HCT116 (cell line): ENCODE measurements around the gene NMRAL1. TPM values are rescaled to one million over a fixed set of nuclear protein-coding genes. Genes with fewer than 3 reads are reported as not detected.

Experiments
- ATAC-seq: fragments of 200-7000 bp; cut with Tn5 transposase; 2 replicates; pipeline ENCODE4 v1.9.1; 2020; ENCODE audit warnings: mild to moderate bottlenecking, moderate library complexity
- BruUV-seq: library from RNA; stranded (reverse); fragments of 400-500 nt; replicated peaks from 2 replicates; lab custom pipeline; 2021; lab: Mats Ljungman, UMichigan
- CTCF ChIA-PET: fragments of 300-600 bp; sonication (Branson Sonifier 250); formaldehyde crosslinking; loops from one replicate; lab custom pipeline; 2021; ENCODE audit warnings: antibody characterized with exemption; lab: Charles Lee
- POLR2A ChIA-PET: fragments of 300-600, 350-600 bp; sonication (Branson Sonifier 250); formaldehyde crosslinking; loops from one replicate; lab custom pipeline; 2021; ENCODE audit warnings: antibody characterized with exemption; lab: Charles Lee
- RAD21 ChIA-PET, 2 experiments: fragments of 300-600 bp; sonication (Branson Sonifier 250); formaldehyde crosslinking; loops; one replicate each; lab custom pipeline; 2023; ENCODE audit warnings: low total read pairs in 2 of 2; ENCODE audit not compliant: uncharacterized antibody in 2 of 2, unreplicated experiment in 2 of 2, low non-redundant PET in 1 of 2; lab: Charles Lee
- DNase-seq: peaks from one replicate; pipeline ENCODE4 v3.0.0-alpha.2; 2010; ENCODE audit warnings: low read depth, low spot score
- H2AFZ ChIP-seq: fragments of 200-600 bp; shearing (Covaris generic), sonication (generic); 2 replicates; pipeline ENCODE4 v1.6.1; 2017; ENCODE audit warnings: low read depth, mixed run types, mixed read lengths, antibody characterized with exemption, low read length; ENCODE audit not compliant: poor library complexity, severe bottlenecking
- H3K27ac ChIP-seq: 2 replicates; pipeline ENCODE4 v1.5.1; 2012; ENCODE audit warnings: low read depth, low read length
- H3K27me3 ChIP-seq: fragments of 200-600 bp; sonication (generic); 2 replicates; pipeline ENCODE4 v1.6.1; 2016; ENCODE audit warnings: mixed run types, low read length, mixed read lengths; ENCODE audit not compliant: insufficient read depth
- H3K36me3 ChIP-seq, 2 experiments: fragments of 200-500 bp in 1 of 2; fragments of 200-600 bp in 1 of 2; sonication (Bioruptor generic) in 1 of 2; sonication (generic) in 1 of 2; 2 replicates each; pipeline versions ENCODE4 v1.5.1 to v1.6.1; 2014 to 2016; ENCODE audit warnings: low read length in 2 of 2, inconsistent platforms in 1 of 2, mixed read lengths in 1 of 2, mixed run types in 1 of 2; ENCODE audit not compliant: insufficient read depth in 2 of 2, control insufficient read depth in 1 of 2
- H3K4me1 ChIP-seq, 2 experiments: fragments of 200-600 bp in 1 of 2; sonication (generic) in 1 of 2; 2 replicates each; pipeline versions ENCODE4 v1.5.1 to v1.6.1; 2012 to 2017; ENCODE audit warnings: low read length in 2 of 2, inconsistent platforms in 1 of 2, mild to moderate bottlenecking in 1 of 2, mixed read lengths in 1 of 2, mixed run types in 1 of 2, moderate library complexity in 1 of 2; ENCODE audit not compliant: insufficient read depth in 2 of 2, control insufficient read depth in 1 of 2
- H3K4me2 ChIP-seq: fragments of 200-600 bp; sonication (generic); 2 replicates; pipeline ENCODE4 v1.6.1; 2017; ENCODE audit warnings: mixed run types, low read length, mixed read lengths
- H3K4me3 ChIP-seq, 2 experiments: fragments of 200-600 bp in 1 of 2; sonication (generic) in 1 of 2; replicated peaks in 1 of 2; 2 replicates each; pipeline ENCODE4 v1.5.1; 2011 to 2016; ENCODE audit warnings: low read length in 2 of 2, control low read depth in 1 of 2, low read depth in 1 of 2, mild to moderate bottlenecking in 1 of 2, mixed read lengths in 1 of 2, mixed run types in 1 of 2
- H3K79me2 ChIP-seq: fragments of 200-600 bp; sonication (generic); 2 replicates; pipeline ENCODE4 v1.6.1; 2017; ENCODE audit warnings: mild to moderate bottlenecking, mixed run types, low read length, moderate library complexity, mixed read lengths; ENCODE audit not compliant: insufficient read depth
- H3K9ac ChIP-seq: fragments of 200-600 bp; sonication (generic); 2 replicates; pipeline ENCODE4 v1.6.1; 2016; ENCODE audit warnings: low read length, mixed read lengths
- H3K9me2 ChIP-seq: fragments of 200-600 bp; sonication (generic), shearing (Covaris generic); 2 replicates; pipeline ENCODE4 v1.6.1; 2017; ENCODE audit warnings: mixed run types, mild to moderate bottlenecking, moderate library complexity; ENCODE audit not compliant: insufficient read depth
- H3K9me3 ChIP-seq, 2 experiments: fragments of 200-500 bp in 1 of 2; fragments of 200-600 bp in 1 of 2; sonication (Bioruptor generic) in 1 of 2; sonication (generic) in 1 of 2; 2 replicates each; pipeline ENCODE4 v1.6.1; 2014 to 2017; ENCODE audit warnings: low read length in 2 of 2, mixed read lengths in 2 of 2, inconsistent platforms in 1 of 2, low read depth in 1 of 2, mild to moderate bottlenecking in 1 of 2, mixed run types in 1 of 2, moderate library complexity in 1 of 2; ENCODE audit not compliant: control insufficient read depth in 1 of 2, insufficient read depth in 1 of 2
- H4K20me1 ChIP-seq: fragments of 200-600 bp; sonication (generic), shearing (Covaris generic); 2 replicates; pipeline ENCODE4 v1.6.1; 2017; ENCODE audit warnings: mixed run types, mild to moderate bottlenecking, moderate library complexity; ENCODE audit not compliant: insufficient read depth
- ELF1 ChIP-seq: IDR thresholded peaks from 2 replicates; pipeline ENCODE4 v1.6.1; 2012; ENCODE audit warnings: low read depth, borderline replicate concordance
- EZH2phosphoT487 ChIP-seq: fragments of 200-600 bp; IDR thresholded peaks from 2 replicates; pipeline ENCODE4 v1.6.1; 2018; ENCODE audit warnings: antibody characterized with exemption, borderline replicate concordance
- POLR2A ChIP-seq: IDR thresholded peaks from 2 replicates; pipeline ENCODE4 v1.7.0; 2011; ENCODE audit warnings: borderline replicate concordance; ENCODE audit not compliant: insufficient read depth, insufficient read length; ENCODE audit errors: extremely low read depth
- RAD21 ChIP-seq: IDR thresholded peaks from 2 replicates; pipeline ENCODE4 v1.6.1; 2012; ENCODE audit warnings: low read depth, mild to moderate bottlenecking
- ZFX ChIP-seq: fragments of 450-650 bp; IDR thresholded peaks from 2 replicates; pipeline ENCODE4 v1.6.1; 2017
- intact Hi-C: fragments of 100-400 bp; cut with micrococcal nuclease; formaldehyde crosslinking; loops from 2 replicates; pipeline ENCODE4 v1.10.0; 2022
- total RNA-seq: library from RNA; stranded (reverse); gene quantifications from one replicate; pipeline ENCODE4 v1.2.1, GENCODE V29; 2021; ENCODE audit not compliant: unreplicated experiment
- TF ChIP-seq, protein P1 (sequence below): IDR thresholded peaks from 2 replicates; pipeline ENCODE4 v1.6.1; 2012
- TF ChIP-seq, protein P2 (sequence below): IDR thresholded peaks from 2 replicates; pipeline ENCODE4 v1.6.1; 2012
- TF ChIP-seq, protein P3 (sequence below): IDR thresholded peaks from 2 replicates; pipeline ENCODE4 v1.6.1; 2012; ENCODE audit warnings: low read depth

NMRAL1 gene
- total RNA-seq, 1 experiment from 2014 or later = 76.7 TPM

DNA sequence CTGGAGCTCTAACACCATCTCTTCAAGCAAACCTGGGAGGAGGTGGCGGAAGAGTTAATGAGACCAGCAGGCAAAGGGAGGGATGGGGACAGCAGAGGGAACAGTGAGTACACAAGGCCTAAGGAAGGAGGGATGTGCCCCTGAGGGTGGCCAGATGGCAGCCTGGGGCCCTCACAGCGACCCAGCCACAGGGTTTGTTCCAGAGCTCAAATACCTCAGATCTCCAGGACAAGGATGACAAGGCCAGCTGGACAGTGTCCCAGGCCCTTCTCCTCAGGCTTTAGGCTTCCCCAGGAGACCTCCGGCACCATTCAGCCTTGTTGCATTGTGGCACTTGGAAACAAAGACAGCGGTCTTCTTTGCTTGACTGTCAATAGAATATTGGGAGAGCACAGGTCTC lies 49.3 kb upstream of the NMRAL1 start:
- intact Hi-C loops = no loop called here
- no peaks in the 10 kb centered on the region for H4K20me1 ChIP-seq
- CTCF ChIA-PET = no interaction called here
- no peak overlapping the region for H3K4me3 ChIP-seq
- RAD21 ChIA-PET = no interaction called here
- no peak overlapping the region for H3K4me2 ChIP-seq
- no peaks in the 10 kb centered on the region for H3K9me2 ChIP-seq
- no peak for TF ChIP-seq EZH2phosphoT487
- TF ChIP-seq, protein P1, sequence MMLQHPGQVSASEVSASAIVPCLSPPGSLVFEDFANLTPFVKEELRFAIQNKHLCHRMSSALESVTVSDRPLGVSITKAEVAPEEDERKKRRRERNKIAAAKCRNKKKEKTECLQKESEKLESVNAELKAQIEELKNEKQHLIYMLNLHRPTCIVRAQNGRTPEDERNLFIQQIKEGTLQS = no peak
- TF ChIP-seq ELF1 = no peak
- TF ChIP-seq, protein P2, sequence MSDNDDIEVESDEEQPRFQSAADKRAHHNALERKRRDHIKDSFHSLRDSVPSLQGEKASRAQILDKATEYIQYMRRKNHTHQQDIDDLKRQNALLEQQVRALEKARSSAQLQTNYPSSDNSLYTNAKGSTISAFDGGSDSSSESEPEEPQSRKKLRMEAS = no peak
- H3K27me3 ChIP-seq = no peaks in the 10 kb centered on the region
- H3K79me2 ChIP-seq = no peaks in the 10 kb centered on the region
- H3K27ac ChIP-seq = no peak overlapping the region
- BruUV-seq = no TSS peak
- DNase-seq = no peak
- no peaks in the 10 kb centered on the region for H3K36me3 ChIP-seq
- POLR2A ChIA-PET = no interaction called here
- H3K4me1 ChIP-seq = no peaks in the 10 kb centered on the region
- no peak for ATAC-seq
- no peaks in the 10 kb centered on the region for H3K9me3 ChIP-seq
- no peak overlapping the region for H2AFZ ChIP-seq
- H3K9ac ChIP-seq = no peak overlapping the region

DNA sequence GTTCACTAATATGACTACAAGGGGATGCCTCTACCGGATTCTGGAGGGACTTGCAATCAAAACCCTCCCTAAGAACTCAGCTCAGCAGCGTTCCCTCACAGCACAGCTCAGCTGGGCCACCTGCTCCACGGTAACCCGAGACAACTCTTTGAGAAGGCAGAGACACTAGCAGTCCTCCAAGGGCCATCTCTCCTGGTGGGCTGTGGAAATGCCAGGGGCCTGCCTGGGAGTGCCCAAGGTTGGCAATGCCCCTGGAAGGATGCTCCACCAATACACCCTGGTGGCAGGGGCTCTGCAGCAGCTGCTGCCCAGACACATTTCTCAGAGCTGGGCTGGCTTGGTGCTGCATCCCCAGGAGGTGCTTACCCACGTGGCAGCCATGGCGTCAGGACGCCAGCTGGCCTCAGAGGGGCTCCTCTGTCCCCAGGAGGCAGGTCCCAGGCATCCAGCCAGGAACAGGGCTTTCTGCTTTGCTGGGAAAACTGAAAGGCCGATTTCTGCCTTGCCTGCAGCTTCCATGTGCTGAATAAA lies 47.7 kb upstream of the NMRAL1 start:
- ChIA-PET CTCF (no interaction called here), RAD21 (no interaction called here), POLR2A (no interaction called here)
- no TSS peak for BruUV-seq
- no peak overlapping the region for H3K4me2 ChIP-seq
- TF ChIP-seq POLR2A (no peak), RAD21 (no peak), ZFX (no peak)
- TF ChIP-seq, protein P2 = no peak
- TF ChIP-seq, protein P3, sequence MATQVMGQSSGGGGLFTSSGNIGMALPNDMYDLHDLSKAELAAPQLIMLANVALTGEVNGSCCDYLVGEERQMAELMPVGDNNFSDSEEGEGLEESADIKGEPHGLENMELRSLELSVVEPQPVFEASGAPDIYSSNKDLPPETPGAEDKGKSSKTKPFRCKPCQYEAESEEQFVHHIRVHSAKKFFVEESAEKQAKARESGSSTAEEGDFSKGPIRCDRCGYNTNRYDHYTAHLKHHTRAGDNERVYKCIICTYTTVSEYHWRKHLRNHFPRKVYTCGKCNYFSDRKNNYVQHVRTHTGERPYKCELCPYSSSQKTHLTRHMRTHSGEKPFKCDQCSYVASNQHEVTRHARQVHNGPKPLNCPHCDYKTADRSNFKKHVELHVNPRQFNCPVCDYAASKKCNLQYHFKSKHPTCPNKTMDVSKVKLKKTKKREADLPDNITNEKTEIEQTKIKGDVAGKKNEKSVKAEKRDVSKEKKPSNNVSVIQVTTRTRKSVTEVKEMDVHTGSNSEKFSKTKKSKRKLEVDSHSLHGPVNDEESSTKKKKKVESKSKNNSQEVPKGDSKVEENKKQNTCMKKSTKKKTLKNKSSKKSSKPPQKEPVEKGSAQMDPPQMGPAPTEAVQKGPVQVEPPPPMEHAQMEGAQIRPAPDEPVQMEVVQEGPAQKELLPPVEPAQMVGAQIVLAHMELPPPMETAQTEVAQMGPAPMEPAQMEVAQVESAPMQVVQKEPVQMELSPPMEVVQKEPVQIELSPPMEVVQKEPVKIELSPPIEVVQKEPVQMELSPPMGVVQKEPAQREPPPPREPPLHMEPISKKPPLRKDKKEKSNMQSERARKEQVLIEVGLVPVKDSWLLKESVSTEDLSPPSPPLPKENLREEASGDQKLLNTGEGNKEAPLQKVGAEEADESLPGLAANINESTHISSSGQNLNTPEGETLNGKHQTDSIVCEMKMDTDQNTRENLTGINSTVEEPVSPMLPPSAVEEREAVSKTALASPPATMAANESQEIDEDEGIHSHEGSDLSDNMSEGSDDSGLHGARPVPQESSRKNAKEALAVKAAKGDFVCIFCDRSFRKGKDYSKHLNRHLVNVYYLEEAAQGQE = no peak
- H3K27ac ChIP-seq = no peak overlapping the region
- H2AFZ ChIP-seq = no peak overlapping the region
- no peaks in the 10 kb centered on the region for H3K4me1 ChIP-seq
- no peaks in the 10 kb centered on the region for H3K27me3 ChIP-seq
- no peaks in the 10 kb centered on the region for H4K20me1 ChIP-seq
- no peaks in the 10 kb centered on the region for H3K9me3 ChIP-seq
- no peaks in the 10 kb centered on the region for H3K36me3 ChIP-seq
- intact Hi-C loops = no loop called here
- DNase-seq (no peak), ATAC-seq (no peak)
- no peak overlapping the region for H3K9ac ChIP-seq
- H3K4me3 ChIP-seq = no peak overlapping the region
- H3K79me2 ChIP-seq = no peaks in the 10 kb centered on the region
- no peaks in the 10 kb centered on the region for H3K9me2 ChIP-seq
